H1 (cell line): ENCODE results near the gene GPR21. TPM values are rescaled to one million over a fixed set of nuclear protein-coding genes. Genes with fewer than 3 reads are reported as not detected.

Experiments used
- CTCF ChIA-PET: fragments of 300-600 bp; sonication (Branson Sonifier 250); formaldehyde crosslinking; loops from one replicate; lab custom pipeline; 2021; ENCODE audit not compliant: partially characterized antibody; lab: Charles Lee
- POLR2A ChIA-PET: fragments of 300-600 bp; sonication (Branson Sonifier 250); formaldehyde crosslinking; loops from one replicate; lab custom pipeline; 2021; ENCODE audit warnings: inconsistent platforms; ENCODE audit not compliant: partially characterized antibody; lab: Charles Lee
- DNase-seq, 2 experiments: peaks; one replicate each; pipeline versions ENCODE4 v3.0.0 to v3.0.0-alpha.2; 2010 to 2022; ENCODE audit warnings: low spot score in 2 of 2, low read depth in 1 of 2, mixed read lengths in 1 of 2
- FAIRE-seq: peaks from 2 replicates; lab custom pipeline; 2011; peaks lifted over from hg19 to GRCh38; lab: Jason Lieb, UNC
- H2AFZ ChIP-seq: 2 replicates; pipeline ENCODE4 v1.8.1; 2012; ENCODE audit warnings: low read length, inconsistent platforms
- H2AK5ac ChIP-seq: 2 replicates; pipeline ENCODE4 v1.6.1; 2013; ENCODE audit warnings: low read depth, low read length
- H2BK120ac ChIP-seq: replicated peaks from 2 replicates; pipeline ENCODE3; 2013; ENCODE audit warnings: low read depth, low read length, inconsistent platforms
- H2BK12ac ChIP-seq: 2 replicates; pipeline ENCODE4 v1.6.1; 2013; ENCODE audit warnings: low read depth, low read length
- H2BK15ac ChIP-seq: 2 replicates; pipeline ENCODE4 v1.6.1; 2013; ENCODE audit warnings: low read length
- H2BK20ac ChIP-seq: 2 replicates; pipeline ENCODE4 v1.6.1; 2013; ENCODE audit warnings: low read length
- H2BK5ac ChIP-seq: 2 replicates; pipeline ENCODE4 v1.6.1; 2013; ENCODE audit warnings: low read depth, low read length
- H3K14ac ChIP-seq: 2 replicates; pipeline ENCODE4 v1.6.1; 2013; ENCODE audit warnings: inconsistent platforms; ENCODE audit not compliant: insufficient read length
- H3K18ac ChIP-seq: 2 replicates; pipeline ENCODE4 v1.6.1; 2013; ENCODE audit warnings: low read length; ENCODE audit errors: extremely low read depth
- H3K23ac ChIP-seq: 2 replicates; pipeline ENCODE4 v1.6.1; 2013; ENCODE audit warnings: inconsistent platforms; ENCODE audit not compliant: insufficient read length
- H3K23me2 ChIP-seq: 2 replicates; pipeline ENCODE4 v1.6.1; 2013; ENCODE audit warnings: low read depth, low read length
- H3K27ac ChIP-seq: 2 replicates; pipeline ENCODE4 v1.6.1; 2011; ENCODE audit warnings: low read depth, low read length, inconsistent platforms
- H3K27me3 ChIP-seq, 4 experiments: replicated peaks in 1 of 4; 1 replicate in 1 of 4; 2 replicates in 3 of 4; pipeline versions ENCODE4 v1.6.1 to v1.8.1; 2011 to 2013; ENCODE audit warnings: low read length in 3 of 4, mild to moderate bottlenecking in 3 of 4, inconsistent platforms in 2 of 4, mixed read lengths in 2 of 4, moderate library complexity in 1 of 4; ENCODE audit not compliant: control insufficient read depth in 3 of 4, insufficient read depth in 3 of 4; ENCODE audit errors: extremely low read depth in 1 of 4
- H3K36me3 ChIP-seq, 4 experiments: 2 replicates each; pipeline versions ENCODE4 v1.6.1 to v1.8.1; 2011 to 2013; ENCODE audit warnings: mild to moderate bottlenecking in 4 of 4, low read length in 3 of 4, moderate library complexity in 2 of 4, control low read depth in 1 of 4, inconsistent platforms in 1 of 4; ENCODE audit not compliant: insufficient read depth in 4 of 4, control insufficient read depth in 2 of 4
- H3K4ac ChIP-seq: replicated peaks from 2 replicates; pipeline ENCODE3; 2013; ENCODE audit warnings: low read length, low read depth, mixed read lengths, inconsistent platforms; ENCODE audit not compliant: insufficient read length
- H3K4me1 ChIP-seq, 4 experiments: replicated peaks in 1 of 4; 1 replicate in 1 of 4; 2 replicates in 3 of 4; pipeline versions ENCODE4 v1.6.1 to v1.8.1; 2011 to 2013; ENCODE audit warnings: low read length in 3 of 4, inconsistent platforms in 2 of 4, mixed read lengths in 1 of 4; ENCODE audit not compliant: insufficient read depth in 4 of 4, control insufficient read depth in 3 of 4
- H3K4me2 ChIP-seq, 2 experiments: 2 replicates each; pipeline versions ENCODE4 v1.6.1 to v1.8.1; 2011 to 2013; ENCODE audit warnings: low read depth in 2 of 2, low read length in 2 of 2, control low read depth in 1 of 2, inconsistent platforms in 1 of 2, mild to moderate bottlenecking in 1 of 2; ENCODE audit not compliant: insufficient read depth in 1 of 2
- H3K4me3 ChIP-seq, 4 experiments: fragments of 200-600, 300-600 bp in 1 of 4; sonication (generic), shearing (Covaris generic), sonication (Bioruptor Twin) in 1 of 4; 2 replicates each; pipeline versions ENCODE4 v1.5.1 to v1.8.1; 2011 to 2016; ENCODE audit warnings: low read length in 4 of 4, low read depth in 3 of 4, control low read depth in 2 of 4, inconsistent platforms in 2 of 4, mild to moderate bottlenecking in 2 of 4, mixed read lengths in 1 of 4, moderate library complexity in 1 of 4; ENCODE audit not compliant: insufficient read depth in 2 of 4; ENCODE audit errors: extremely low read depth in 1 of 4
- H3K56ac ChIP-seq: replicated peaks from 2 replicates; pipeline ENCODE3; 2013; ENCODE audit warnings: low read depth, mild to moderate bottlenecking, mixed read lengths, low read length, inconsistent platforms; ENCODE audit not compliant: insufficient read length
- H3K79me1 ChIP-seq: 2 replicates; pipeline ENCODE4 v1.6.1; 2013; ENCODE audit warnings: low read depth, low read length, control low read depth
- H3K79me2 ChIP-seq, 2 experiments: 2 replicates each; pipeline versions ENCODE4 v1.6.1 to v1.8.1; 2012 to 2013; ENCODE audit warnings: low read length in 2 of 2, mild to moderate bottlenecking in 2 of 2, inconsistent platforms in 1 of 2; ENCODE audit not compliant: insufficient read depth in 2 of 2, control insufficient read depth in 1 of 2
- H3K9ac ChIP-seq, 4 experiments: replicated peaks in 1 of 4; 1 replicate in 1 of 4; 2 replicates in 3 of 4; pipeline versions ENCODE4 v1.6.1 to v1.8.1; 2011 to 2013; ENCODE audit warnings: low read depth in 3 of 4, low read length in 3 of 4, control low read depth in 2 of 4, mild to moderate bottlenecking in 2 of 4, moderate library complexity in 2 of 4, inconsistent platforms in 1 of 4; ENCODE audit errors: extremely low read depth in 1 of 4
- H3K9me3 ChIP-seq, 2 experiments: 2 replicates each; pipeline versions ENCODE4 v1.6.1 to v1.8.1; 2012 to 2013; ENCODE audit warnings: mild to moderate bottlenecking in 2 of 2, moderate library complexity in 2 of 2, control low read depth in 1 of 2, inconsistent platforms in 1 of 2, low read depth in 1 of 2, low read length in 1 of 2, mixed read lengths in 1 of 2; ENCODE audit not compliant: insufficient read depth in 2 of 2
- H4K20me1 ChIP-seq, 2 experiments: replicated peaks in 1 of 2; 2 replicates each; pipeline versions ENCODE3 to v1.8.1; 2011 to 2013; ENCODE audit warnings: inconsistent platforms in 2 of 2, low read length in 2 of 2, mild to moderate bottlenecking in 1 of 2; ENCODE audit not compliant: insufficient read depth in 2 of 2, control insufficient read depth in 1 of 2
- H4K5ac ChIP-seq: 2 replicates; pipeline ENCODE4 v1.6.1; 2013; ENCODE audit warnings: low read length, low read depth, mixed read lengths, inconsistent platforms; ENCODE audit not compliant: insufficient read length
- H4K8ac ChIP-seq: 2 replicates; pipeline ENCODE4 v1.8.0; 2013; ENCODE audit warnings: mild to moderate bottlenecking, moderate library complexity, low read length, inconsistent platforms; ENCODE audit not compliant: insufficient read depth; ENCODE audit errors: extremely low read depth
- H4K91ac ChIP-seq: replicated peaks from 2 replicates; pipeline ENCODE3; 2013; ENCODE audit warnings: low read length, mixed read lengths, inconsistent platforms; ENCODE audit not compliant: insufficient read length
- NRF1 ChIP-seq: IDR thresholded peaks from 2 replicates; pipeline ENCODE4 v1.6.1; 2011; ENCODE audit warnings: mild to moderate bottlenecking, low read depth, low read length, improper control_type of control experiment
- POU5F1 ChIP-seq: IDR thresholded peaks from 2 replicates; pipeline ENCODE4 v1.6.1; 2011; ENCODE audit warnings: low read depth, mild to moderate bottlenecking, low read length, moderate library complexity
- SP1 ChIP-seq: IDR thresholded peaks from 2 replicates; pipeline ENCODE4 v1.6.1; 2011; ENCODE audit warnings: low read depth, low read length
- WGBS, 2 experiments: shearing (Covaris generic) in 1 of 2; methylation state at CpG; one replicate each; pipeline versions ENCODE4 v1.1.6 to v1.1.7; 2013 to 2015; ENCODE audit warnings: low lambda C conversion rate in 2 of 2, mixed read lengths in 2 of 2, inconsistent platforms in 1 of 2, low coverage in 1 of 2, missing lambda C conversion rate in 1 of 2; ENCODE audit not compliant: insufficient replicate concordance in 2 of 2, insufficient coverage in 1 of 2, insufficient read length in 1 of 2; ENCODE audit errors: extremely low coverage in 1 of 2, missing lambda C conversion rate in 1 of 2; 5-methylcytosine and 5-hydroxymethylcytosine counted together
- polyA plus RNA-seq, 7 experiments: library from polyadenylated mRNA; depleted of rRNA in 3 of 7; stranded (reverse) in 5 of 7; unstranded in 2 of 7; fragments of >200 nt in 5 of 7; fragments of 200-250 nt in 2 of 7; gene quantifications; 1 replicate in 5 of 7; 2 replicates in 1 of 7; 4 replicates in 1 of 7; pipeline versions ENCODE4 v1.2.1 to v1.2.3, GENCODE V29; 2011 to 2013; ENCODE audit warnings: missing spikeins in 2 of 7, mixed read lengths in 2 of 7
- total RNA-seq: library from RNA; stranded (reverse); fragmentation: NEBNext Ultra II Directional; extraction: Animal tissue kit (Norgen Biotek cat#: 25700); gene quantifications from 2 replicates; pipeline ENCODE4 v1.2.1, GENCODE V29; 2021

GPR21 gene
- total and polyA plus RNA-seq, 2 of the 8 experiments (the other 6 are each of a cell fraction or from before 2014, with no cell fraction given), result 0.58 to 0.71 TPM

DNA sequence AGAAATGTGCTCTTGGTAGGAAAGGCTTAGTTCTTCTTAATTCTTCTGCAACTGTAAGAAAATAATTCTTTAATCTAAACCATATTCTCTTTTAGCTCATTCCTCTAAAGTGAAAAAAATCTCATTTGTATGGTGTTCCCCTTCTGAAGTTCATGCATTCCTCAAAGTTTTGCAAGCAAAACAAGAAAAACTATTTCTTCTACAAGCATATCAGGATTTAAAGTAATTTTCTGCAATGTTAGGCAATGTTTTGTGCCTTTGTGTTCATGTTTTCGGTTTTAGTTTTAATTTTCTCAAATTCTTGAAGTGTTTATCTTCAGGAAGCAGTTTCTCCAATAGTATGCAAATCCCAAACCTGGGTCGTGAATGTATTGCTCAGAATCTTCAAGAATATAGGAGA is 12.7 kb upstream of the GPR21 start:
- Histone ChIP-seq H3K4me2 (no peak overlapping the region), H2BK15ac (no peak overlapping the region), H3K27ac (no peak overlapping the region), H3K4me3 (no peak overlapping the region), H3K23me2 (no peaks in the 10 kb centered on the region), H2BK5ac (no peak overlapping the region), H3K4me1 (no peaks in the 10 kb centered on the region), H3K79me2 (no peaks in the 10 kb centered on the region), H3K4ac (no peak overlapping the region), H4K20me1 (peaks cover 0 to 2% of the 10 kb centered on the region in 2 experiments), H3K18ac (no peak overlapping the region), H4K8ac (no peak overlapping the region), H2BK120ac (no peak overlapping the region), H3K14ac (no peak overlapping the region), H2AK5ac (no peak overlapping the region), H2BK12ac (no peak overlapping the region), H3K79me1 (no peaks in the 10 kb centered on the region), H3K56ac (no peak overlapping the region), H2AFZ (no peak overlapping the region), H3K36me3 (peaks cover 2 to 58% (median 15%) of the 10 kb centered on the region in 4 experiments; a peak in 5 of 8 replicates), H3K23ac (no peak overlapping the region), H2BK20ac (no peak overlapping the region), H3K27me3 (no peaks in the 10 kb centered on the region), H4K5ac (no peak overlapping the region), H4K91ac (no peak overlapping the region), H3K9ac (no peak overlapping the region), H3K9me3 (no peaks in the 10 kb centered on the region)
- FAIRE-seq (no peak), DNase-seq (no peak)
- ChIA-PET CTCF (interaction anchor here (0.6 kb wide), 1 partner anchor 163 kb away, joined by 4 read pairs; no protein-coding TSS in a partner anchor), POLR2A (no interaction called here)
- WGBS, 2 experiments, result 85% methylated on average over 2 of the region's 2 CpGs; no CpG with 5 or more reads in 1 of the 2 experiments
- TF ChIP-seq NRF1 (no peak), POU5F1 (no peak), SP1 (no peak)
